ENCODE measurements around the gene ZFPM1. TPM values are rescaled to one million over a fixed set of nuclear protein-coding genes. Genes with fewer than 3 reads are reported as not detected.

ZFPM1 gene
- total RNA-seq, 1 experiment from 2014 or later: 14.6 TPM

GRCh38 chr16:88440111-88440510, 13.0 kb upstream of the ZFPM1 start:
- intact Hi-C loops (cut with micrococcal nuclease): no loop called here

More at GRCh38 chr16:88440111-88440510, 13.0 kb upstream of the ZFPM1 start:
- no peak overlapping the region for H3K4me2 ChIP-seq (ENCODE audit: low read length)
- ChIA-PET RAD21 (ENCODE audit: low non-redundant PET in 1 of 2, low total read pairs in 2 of 2, uncharacterized antibody in 2 of 2, unreplicated experiment in 2 of 2) (no interaction called here), POLR2A (no interaction called here), CTCF (no interaction called here)
- H3K4me1 ChIP-seq (ENCODE audit: control insufficient read depth in 1 of 2, insufficient read depth in 2 of 2, low read length in 2 of 2): peaks cover 3 to 18% of the 10 kb centered on the region in 2 experiments; a peak in 3 of 4 replicates
- no peaks in the 10 kb centered on the region for H3K9me3 ChIP-seq (ENCODE audit: control insufficient read depth in 1 of 2, insufficient read depth in 1 of 2, low read depth in 1 of 2, low read length in 2 of 2)
- no peaks in the 10 kb centered on the region for H3K9me2 ChIP-seq (ENCODE audit: insufficient read depth)
- DNase-seq (ENCODE audit: low read depth, low spot score) (no peak), ATAC-seq (no peak)
- TF ChIP-seq SIN3A (IDR thresholded peaks at IDR 0.05; ENCODE audit: low read depth) (no peak), FOSL1 (IDR thresholded peaks at IDR 0.05; ENCODE audit: low read depth) (no peak), SP1 (IDR thresholded peaks at IDR 0.05; ENCODE audit: low read depth) (no peak), RAD21 (IDR thresholded peaks at IDR 0.05; ENCODE audit: low read depth) (no peak), CEBPB (IDR thresholded peaks at IDR 0.05; ENCODE audit: low read depth) (no peak), CBX3 (IDR thresholded peaks at IDR 0.05; ENCODE audit: low read depth) (no peak), POLR2AphosphoS5 (IDR thresholded peaks at IDR 0.05; ENCODE audit: low read depth, low read length) (no peak), EZH2 (IDR thresholded peaks at IDR 0.05) (no peak), SRF (IDR thresholded peaks at IDR 0.05; ENCODE audit: low read depth) (no peak), YY1 (IDR thresholded peaks at IDR 0.05; ENCODE audit: extremely low read depth, insufficient replicate concordance, low read depth, low read length) (no peak), TCF7L2 (IDR thresholded peaks at IDR 0.05; ENCODE audit: borderline replicate concordance, extremely low read depth, insufficient read depth, insufficient read length) (no peak), MAX (IDR thresholded peaks at IDR 0.05) (no peak), ZFX (IDR thresholded peaks at IDR 0.05) (no peak), CTCF (IDR thresholded peaks at IDR 0.05 in 2 of 3, conservative IDR thresholded peaks at IDR 0.05 in 1 of 3; ENCODE audit: borderline replicate concordance in 1 of 3, insufficient read depth in 1 of 3, low read depth in 2 of 3, low read length in 2 of 3) (no peak), JUND (IDR thresholded peaks at IDR 0.05) (no peak)
- TF ChIP-seq, protein P1, sequence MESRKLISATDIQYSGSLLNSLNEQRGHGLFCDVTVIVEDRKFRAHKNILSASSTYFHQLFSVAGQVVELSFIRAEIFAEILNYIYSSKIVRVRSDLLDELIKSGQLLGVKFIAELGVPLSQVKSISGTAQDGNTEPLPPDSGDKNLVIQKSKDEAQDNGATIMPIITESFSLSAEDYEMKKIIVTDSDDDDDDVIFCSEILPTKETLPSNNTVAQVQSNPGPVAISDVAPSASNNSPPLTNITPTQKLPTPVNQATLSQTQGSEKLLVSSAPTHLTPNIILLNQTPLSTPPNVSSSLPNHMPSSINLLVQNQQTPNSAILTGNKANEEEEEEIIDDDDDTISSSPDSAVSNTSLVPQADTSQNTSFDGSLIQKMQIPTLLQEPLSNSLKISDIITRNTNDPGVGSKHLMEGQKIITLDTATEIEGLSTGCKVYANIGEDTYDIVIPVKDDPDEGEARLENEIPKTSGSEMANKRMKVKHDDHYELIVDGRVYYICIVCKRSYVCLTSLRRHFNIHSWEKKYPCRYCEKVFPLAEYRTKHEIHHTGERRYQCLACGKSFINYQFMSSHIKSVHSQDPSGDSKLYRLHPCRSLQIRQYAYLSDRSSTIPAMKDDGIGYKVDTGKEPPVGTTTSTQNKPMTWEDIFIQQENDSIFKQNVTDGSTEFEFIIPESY (IDR thresholded peaks at IDR 0.05; ENCODE audit: extremely low read depth, insufficient replicate concordance, low read length): no peak
- BruUV-seq (replicated peaks): no TSS peak
- H2AFZ ChIP-seq (ENCODE audit: low read depth, low read length, poor library complexity, severe bottlenecking): no peak overlapping the region
- H3K27me3 ChIP-seq (ENCODE audit: insufficient read depth, low read length): no peaks in the 10 kb centered on the region
- no peaks in the 10 kb centered on the region for H3K36me3 ChIP-seq (ENCODE audit: control insufficient read depth in 1 of 2, insufficient read depth in 2 of 2, low read length in 2 of 2)
- no peaks in the 10 kb centered on the region for H3K79me2 ChIP-seq (ENCODE audit: insufficient read depth, low read length)
- H4K20me1 ChIP-seq (ENCODE audit: insufficient read depth): no peaks in the 10 kb centered on the region
- H3K9ac ChIP-seq (ENCODE audit: low read length): no peak overlapping the region
- H3K4me3 ChIP-seq (replicated peaks in 1 of 2; ENCODE audit: low read depth in 1 of 2, low read length in 2 of 2): no peak overlapping the region
- no peak overlapping the region for H3K27ac ChIP-seq (ENCODE audit: low read depth, low read length)

Measured in HCT116 (cell line).